NCI-H146 treated with DMSO at 0.1 percent for 48 hours (cell line): ENCODE results near the gene IGSF9B.

ENCODE experiments used
- DNase-seq: peaks from one replicate; lab custom pipeline; 2025; ENCODE audit not compliant: unreplicated experiment; lab: John Stamatoyannopoulos, UW

IGSF9B gene

GRCh38 chr11:133937468-133937867 lies 19.3 kb downstream of the IGSF9B start:
- DNase-seq = no peak

- no peak for DNase-seq
Measured at GRCh38 chr11:133937015-133937414, 19.8 kb downstream of the IGSF9B start.

DNA sequence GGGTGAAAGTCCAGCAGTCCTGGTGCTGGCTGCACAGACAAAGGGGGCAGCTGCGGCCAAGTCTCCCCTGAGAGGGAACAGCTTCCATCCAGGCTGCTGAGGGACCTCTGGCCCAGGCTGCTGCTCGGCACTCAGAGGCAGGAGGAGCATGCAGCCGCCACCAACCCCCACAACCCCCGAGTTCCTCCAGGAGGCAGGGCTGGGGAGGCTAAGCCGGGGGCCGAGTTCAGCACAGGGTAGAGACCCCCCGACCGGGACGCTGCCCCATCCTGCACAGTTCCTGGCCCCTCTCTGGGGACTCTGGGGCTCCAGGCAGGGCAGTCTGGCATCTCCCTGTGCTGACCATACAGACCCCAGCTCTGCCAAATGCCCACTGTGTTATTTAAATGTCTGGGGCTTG lies 20.2 kb downstream of the IGSF9B start:
- no peak for DNase-seq

DNA sequence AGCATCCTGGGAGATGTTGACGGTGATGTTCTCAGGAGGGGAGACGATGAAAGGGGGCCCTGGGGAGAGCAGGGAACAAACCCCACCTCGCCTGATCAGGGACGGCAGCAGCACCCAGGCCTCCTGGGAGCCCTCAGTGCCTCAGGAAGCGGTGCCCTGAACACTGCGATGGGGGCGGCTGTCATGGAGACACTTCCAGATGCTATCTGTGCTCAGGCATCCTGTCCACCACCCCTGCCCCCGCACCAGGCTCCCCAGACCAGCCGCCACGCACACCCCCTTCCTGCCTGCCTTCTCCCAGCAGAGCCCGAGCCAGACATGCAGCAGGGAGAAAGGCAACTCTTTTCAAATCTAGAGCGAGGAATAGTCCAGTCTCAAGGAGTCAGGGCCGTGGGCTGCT lies 20.6 kb downstream of the IGSF9B start:
- no peak for DNase-seq

DNA sequence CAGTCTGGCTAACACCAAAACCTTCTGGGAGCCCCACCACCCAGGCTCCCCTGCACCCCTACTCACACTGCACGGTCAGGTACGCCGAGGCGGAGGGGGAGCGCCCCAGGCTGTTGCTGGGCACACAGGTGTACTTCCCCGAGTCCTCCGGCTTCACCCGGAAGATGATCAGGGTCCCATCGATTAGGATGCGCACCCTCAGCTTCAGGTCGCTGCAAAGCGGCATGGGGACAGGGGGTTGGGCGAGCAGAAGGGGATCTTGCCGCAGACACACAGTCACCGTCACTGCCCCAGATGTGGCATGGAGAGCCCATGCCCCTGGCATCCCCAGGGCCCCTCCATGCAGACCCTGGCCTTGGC lies 21.2 kb downstream of the IGSF9B start:
- no peak for DNase-seq

GRCh38 chr11:133934599-133935550 lies 21.9 kb downstream of the IGSF9B start:
- DNase-seq = no peak

GRCh38 chr11:133934096-133934495 lies 22.7 kb downstream of the IGSF9B start:
- no peak for DNase-seq

DNA sequence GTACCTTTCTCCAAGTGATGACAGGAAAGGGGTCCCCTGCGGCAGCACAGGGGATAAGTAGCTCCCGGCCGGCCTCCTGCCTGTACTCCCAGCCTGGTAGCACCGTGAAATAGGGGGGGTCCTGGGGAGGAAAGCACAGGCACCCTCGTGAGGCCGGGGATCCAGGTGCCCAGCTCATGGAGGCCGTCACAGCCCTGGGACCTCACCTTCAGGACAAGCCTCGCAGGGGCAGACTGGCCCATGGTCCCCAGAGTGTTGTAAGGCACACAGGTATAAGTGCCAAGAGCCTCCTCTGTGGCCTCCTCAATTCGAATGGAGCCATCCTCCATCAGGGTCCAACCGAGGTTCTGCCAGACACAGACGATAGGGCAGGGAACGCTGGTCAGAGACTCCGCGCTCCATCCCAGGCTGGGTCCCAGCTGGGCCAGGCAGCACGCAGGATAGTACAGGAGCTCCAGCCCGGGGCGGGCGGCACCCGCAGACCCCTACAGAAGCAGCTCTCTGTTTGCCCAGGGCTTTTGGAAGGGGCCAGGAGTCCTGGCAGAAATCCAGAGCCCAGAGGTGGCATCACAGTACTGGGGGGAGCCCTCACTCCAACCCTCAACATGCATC lies 25.2 kb downstream of the IGSF9B start:
- no peak for DNase-seq

DNA sequence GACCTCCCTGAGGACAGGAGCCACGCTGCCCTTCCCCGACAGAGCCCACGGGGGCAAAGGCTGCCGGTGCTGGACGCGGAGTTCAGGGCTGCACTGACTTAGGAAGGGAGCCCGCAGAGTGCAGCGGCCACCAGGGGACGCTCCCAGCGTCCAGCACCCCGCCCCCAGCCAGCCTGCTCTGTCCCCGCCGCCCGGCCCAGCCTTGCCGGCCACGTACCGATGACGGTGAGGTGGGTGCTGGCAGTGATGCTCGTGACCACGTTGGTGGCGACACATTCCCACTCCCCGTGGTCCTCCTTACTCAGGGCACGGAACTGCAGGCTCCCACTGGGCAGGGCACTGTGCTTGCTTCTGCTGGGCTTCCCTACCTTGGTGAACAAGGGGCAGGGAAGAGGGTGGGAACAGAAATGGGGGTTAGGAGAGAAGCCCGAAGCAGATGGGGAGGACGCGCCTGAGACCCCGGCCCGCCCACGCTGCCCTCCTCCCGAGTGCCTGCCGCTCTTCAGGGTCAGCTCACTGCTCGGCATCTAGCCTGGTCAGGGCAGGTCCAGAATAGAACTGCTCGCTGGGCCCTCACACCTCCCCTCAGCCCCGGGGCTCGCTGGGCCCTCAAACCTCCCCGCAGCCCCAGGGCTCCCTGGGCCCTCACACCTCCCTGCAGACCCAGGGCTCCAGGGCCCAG lies 25.9 kb downstream of the IGSF9B start:
- no peak for DNase-seq

- DNase-seq = no peak
Measured at GRCh38 chr11:133930053-133930766, 26.6 kb downstream of the IGSF9B start.

- DNase-seq = no peak
Measured at GRCh38 chr11:133929401-133930052, 27.2 kb downstream of the IGSF9B start.

DNA sequence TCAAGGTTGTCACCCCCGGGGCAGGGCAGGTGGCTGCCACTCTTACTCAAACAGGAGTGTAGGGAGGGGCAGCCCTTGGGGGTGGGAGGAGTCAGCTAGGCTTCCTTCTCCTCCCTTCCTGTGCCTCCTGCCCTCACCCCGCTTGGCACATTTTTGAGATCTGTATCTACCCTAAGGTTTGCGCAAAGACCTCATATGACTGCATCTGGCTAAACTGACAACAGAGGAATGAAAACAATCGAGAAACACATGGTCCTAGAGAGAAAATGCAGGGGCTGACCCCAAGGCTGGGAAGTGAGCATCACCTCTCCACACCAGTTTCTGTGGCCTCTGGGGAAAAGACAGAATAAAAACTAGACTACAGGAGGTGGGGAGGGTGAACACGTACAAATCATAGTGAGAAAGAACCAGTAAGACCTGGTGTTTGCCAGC lies 28.1 kb downstream of the IGSF9B start:
- DNase-seq = peak; percentile 28

DNA sequence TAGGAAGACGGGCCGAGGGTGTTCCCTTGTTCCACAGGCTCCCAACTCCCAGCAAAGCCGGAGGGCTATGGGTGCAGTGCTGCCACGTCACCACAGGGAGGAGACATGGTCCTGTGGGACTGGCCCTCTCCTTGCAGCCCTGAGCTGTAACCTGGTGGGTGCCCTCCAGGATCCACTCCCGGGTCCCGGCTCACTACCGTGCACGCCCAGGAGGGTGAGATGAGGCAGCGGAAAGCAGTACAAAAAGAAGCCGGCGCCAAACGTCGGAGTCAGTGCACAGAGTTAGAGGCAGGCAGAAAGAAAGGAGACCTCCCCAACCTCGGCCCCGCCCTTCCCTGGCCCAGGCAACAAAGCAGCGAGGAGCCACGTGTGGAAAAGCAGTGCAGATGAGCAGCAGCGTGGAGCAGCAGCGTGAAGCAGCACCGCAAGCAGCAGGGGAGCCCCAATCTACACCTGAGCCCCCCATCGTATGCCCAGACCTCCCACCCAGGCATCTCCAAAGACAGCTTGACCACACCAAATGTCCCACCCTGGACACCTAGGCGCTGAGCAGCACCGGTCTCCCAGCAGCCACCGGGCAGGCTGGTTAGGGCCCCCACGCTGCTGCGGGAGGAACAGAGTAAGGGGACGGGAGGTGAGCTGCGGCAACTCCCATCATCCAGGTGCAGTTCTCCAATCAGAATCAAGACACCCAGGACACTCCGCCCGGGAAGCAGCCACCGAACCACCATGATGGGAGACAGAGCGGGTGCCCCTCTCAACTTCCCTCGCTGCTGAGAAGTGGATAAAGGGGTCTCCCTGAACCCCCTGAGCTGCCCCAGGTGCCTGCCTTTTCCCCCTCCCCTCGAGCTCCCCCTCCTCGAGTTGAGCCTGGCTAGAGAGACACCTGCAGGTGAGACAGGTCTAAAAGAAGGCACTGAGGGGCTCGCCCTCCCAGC lies 28.8 kb downstream of the IGSF9B start:
- peak; percentile 54 for DNase-seq

DNA sequence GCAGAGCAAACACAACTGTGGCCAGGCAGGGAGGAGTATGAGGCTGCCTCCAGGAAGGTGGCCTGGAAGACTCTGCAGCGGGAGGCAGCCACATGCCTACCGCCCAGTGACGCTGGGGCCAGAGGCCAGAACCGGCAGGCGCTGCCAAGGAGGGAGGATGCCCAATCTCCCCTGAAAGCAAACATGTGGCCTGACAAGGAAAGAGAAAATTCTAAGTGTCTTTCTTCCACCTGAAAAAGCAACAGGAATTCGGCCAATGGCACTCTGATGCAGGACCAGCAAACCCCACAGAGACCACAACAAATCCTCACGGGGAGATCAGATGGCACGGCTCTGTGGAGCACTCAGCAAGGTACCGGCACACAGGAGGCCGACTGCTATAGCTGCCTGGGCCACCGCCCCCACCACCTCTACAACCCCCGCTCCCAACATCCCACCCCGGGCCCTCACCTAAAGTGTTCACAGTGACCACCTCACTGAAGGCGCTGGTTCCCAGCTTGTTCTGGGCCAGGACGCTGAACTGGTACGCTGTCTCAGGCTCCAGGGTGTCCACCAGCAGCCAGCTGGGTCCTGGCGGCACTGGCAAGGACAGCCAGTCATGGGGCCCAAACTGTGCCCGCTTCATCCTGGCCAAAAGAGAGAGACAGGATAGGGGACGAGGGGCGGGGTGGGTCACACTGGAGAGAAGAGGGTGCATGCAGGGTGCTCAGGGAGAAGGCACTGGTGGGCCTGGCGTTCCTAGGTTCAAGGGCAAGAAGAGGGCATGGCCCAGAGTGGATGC lies 30.1 kb downstream of the IGSF9B start:
- DNase-seq = no peak

- no peak for DNase-seq
Measured at GRCh38 chr11:133925756-133926155, 31.0 kb downstream of the IGSF9B start.

DNA sequence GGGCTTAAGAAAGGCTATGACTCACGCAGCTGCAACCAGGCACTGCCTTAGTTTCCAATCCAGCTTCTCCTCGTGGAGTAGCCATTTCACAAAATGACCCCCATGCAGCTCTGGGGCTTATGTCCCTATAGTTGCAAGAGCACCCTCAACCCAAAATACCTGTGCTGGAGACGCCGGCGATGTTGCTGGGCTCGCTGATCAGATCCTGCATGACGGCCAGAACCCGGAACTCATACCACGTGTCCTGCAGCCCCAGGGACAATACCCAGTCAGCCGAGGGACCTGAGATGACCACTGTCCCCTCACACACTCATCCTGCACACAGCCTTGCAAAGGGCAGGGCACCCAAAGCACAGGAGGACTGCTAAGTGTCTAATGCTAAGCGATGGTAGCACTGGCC lies 32.1 kb downstream of the IGSF9B start:
- DNase-seq = no peak

DNA sequence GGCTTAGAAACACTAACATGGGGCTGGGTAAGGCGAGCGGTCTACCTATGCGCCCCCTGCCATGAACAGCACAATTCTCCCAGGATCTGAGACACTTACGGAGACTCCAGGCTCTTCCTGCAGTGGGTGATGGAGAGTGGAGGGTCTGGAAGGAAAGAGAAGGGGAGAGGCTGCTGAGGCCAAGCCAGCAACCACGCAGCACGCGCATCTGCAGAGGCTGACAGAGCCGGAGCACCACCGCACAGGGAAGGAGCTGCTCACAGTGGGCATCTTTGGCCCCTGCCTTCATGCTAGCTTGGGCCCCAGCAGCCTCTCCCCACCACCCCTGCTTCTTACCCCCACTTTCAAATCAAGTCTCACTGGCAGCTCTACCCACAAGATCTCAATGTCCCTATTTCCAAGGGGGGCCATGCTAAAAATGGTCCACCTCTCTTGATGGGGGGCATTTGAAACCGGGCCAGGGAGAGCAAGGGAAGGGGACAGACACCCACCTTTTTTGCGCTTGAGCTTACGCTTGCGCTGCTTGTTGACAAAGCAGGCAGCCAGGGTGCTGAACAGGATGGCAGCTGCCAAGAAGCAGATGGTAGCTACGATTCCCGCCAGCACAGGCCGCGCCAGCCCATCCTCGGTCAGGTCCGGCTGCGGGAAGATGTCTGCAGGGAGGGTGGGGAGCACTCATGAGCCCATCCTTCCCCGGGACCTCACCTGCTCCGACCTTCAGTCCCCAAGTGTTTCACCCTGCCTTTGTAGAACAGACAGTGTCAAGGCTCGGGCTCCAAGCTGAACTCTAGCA lies 34.5 kb downstream of the IGSF9B start:
- no peak for DNase-seq

GRCh38 chr11:133921513-133921912 lies 35.3 kb downstream of the IGSF9B start:
- DNase-seq = no peak
